Cortex of kidney (tissue), 1 donor: ENCODE data around the gene ANGPTL8.

Experiments used
- DNase-seq: peaks from one replicate; lab custom pipeline; 2025; lab: John Stamatoyannopoulos, UW

The ANGPTL8 gene

GRCh38 chr19:11236324-11237301 lies 2.8 kb upstream of the ANGPTL8 start:
- DNase-seq = no peak

- no peak for DNase-seq
Measured at GRCh38 chr19:11237321-11237720, 2.1 kb upstream of the ANGPTL8 start.

DNA sequence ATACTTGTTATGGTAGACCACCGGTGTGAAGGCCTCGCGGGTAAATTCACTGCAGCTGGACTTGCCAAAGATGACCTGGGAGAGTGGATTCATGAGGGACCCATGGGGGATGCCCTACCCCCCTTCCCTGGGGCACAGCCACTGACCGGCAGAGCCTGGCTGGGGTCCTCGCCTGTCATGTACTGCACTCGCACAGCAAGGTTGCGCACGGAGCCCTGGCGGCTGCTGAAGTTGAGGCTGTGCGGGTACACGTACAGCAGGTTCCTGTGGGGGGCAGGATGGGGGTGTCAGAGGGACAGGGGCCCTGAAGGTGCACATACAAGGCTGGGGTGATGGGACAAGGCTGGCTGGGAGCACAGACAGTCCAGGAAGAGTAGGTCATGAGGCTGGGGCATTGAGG lies 1.4 kb upstream of the ANGPTL8 start:
- DNase-seq = no peak

- DNase-seq = no peak
Measured at GRCh38 chr19:11238781-11239376, 540 bp upstream of the ANGPTL8 start.

DNA sequence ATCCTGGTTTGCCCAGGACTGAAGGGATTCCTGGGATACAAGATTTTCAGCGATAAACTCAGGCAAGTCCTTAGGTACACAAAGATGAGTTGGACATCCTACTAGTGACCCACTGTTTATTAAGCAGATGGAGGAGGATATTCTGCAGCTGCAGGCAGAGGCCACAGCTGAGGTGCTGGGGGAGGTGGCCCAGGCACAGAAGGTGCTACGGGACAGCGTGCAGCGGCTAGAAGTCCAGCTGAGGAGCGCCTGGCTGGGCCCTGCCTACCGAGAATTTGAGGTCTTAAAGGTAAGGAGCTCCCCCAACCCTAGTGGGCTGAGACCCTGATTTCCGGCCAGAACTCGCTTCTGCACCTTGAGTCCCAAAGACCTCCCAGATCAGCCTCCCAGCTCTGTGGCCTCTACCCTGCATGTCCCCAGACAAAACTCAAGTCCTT lies 607 bp downstream of the ANGPTL8 start:
- no peak for DNase-seq

- DNase-seq = no peak
Measured at GRCh38 chr19:11242025-11242424, 2.6 kb downstream of the ANGPTL8 start.

GRCh38 chr19:11242864-11243797 lies 3.7 kb downstream of the ANGPTL8 start:
- no peak for DNase-seq

DNA sequence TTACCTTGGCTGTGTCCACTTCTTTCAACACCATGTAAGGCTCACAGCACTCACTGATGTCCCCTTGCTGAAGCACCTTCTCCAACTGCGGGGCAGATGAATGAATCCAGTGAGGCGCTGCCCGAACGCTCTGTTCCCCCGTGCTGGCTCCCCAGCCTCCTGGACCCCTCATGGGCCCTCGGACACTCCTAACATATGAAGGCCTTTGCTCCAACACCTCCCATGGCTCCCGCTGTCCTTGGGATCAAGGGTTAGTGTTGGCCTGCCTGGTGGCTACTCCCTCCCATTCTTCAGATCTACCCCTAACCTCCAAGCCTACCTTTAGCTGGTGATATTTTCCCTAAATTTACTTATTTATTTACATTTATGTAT lies 4.4 kb downstream of the ANGPTL8 start:
- DNase-seq = no peak

DNA sequence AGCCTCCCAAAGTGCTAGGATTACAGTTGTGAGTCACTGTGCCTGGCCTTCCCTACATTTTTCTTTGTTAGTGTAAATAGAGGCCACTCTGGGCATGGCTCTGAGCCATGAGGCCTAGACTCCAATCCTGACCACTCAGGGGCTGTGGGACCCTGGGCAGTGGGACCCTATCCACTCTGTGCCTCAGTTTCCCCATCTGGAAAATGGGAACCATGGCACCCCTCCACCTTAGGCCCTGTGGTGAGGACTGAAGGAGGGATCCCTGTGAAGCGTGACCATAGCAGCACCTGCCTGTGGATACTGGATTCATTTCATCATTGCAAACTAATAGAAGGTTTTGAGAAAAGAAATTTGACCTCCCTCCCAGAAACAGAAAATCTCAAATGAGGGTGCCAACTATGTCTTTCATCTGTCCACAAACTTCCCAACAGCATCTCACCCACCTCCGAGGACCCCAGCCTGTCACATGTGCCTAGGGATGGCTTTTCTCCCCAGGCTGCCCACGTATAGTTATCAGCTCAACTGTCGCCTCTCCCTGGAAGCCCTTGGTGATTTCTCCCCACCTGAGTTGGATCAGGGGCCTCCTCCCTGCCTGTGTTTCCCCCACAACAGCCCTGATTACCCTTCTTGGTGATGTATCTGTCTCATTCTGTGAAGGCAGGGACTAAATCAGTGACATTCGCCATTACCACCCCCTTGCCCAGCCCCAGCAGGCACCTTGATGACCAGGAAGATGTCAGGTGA lies 5.6 kb downstream of the ANGPTL8 start:
- DNase-seq = no peak

DNA sequence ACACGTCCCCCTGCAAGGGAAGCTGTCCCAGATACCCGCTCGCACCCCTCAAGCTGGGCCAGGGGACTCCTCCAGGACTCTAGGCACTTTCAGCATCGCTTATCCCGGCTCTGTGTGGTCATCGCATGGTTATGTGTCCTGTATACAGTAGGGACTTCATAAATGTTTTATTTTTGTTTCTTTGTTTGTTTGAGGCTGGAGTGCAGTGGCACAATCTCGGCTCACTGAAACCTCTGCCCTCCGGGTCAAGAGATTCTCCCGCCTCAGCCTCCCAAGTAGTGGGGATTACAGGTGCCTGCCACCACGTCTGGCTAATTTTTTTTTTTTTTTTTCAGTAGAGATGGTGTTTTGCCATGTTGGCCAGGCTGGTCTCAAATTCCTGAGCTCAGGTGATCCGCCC lies 7.5 kb downstream of the ANGPTL8 start:
- DNase-seq = no peak

DNA sequence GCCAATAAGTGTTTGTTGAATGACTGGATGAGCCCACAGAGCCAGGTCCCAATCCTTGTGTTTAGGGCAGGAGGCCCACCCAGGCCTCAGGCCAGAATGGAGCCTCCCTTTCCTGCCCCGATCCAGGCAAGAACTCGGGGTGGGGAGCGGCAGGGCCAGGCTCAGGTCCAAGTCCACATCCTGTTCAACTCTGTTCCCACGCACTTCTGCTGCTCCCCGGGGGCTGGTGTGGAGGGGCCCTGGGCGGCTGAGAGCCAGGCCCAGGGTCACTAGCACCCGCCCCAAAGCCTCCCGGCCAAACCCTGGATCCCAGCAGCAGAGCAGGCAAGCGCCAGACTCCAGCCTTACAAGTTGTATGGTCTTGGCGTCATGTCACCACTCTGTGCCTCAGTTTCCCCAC lies 8.0 kb downstream of the ANGPTL8 start:
- no peak for DNase-seq

GRCh38 chr19:11247934-11248333 lies 8.5 kb downstream of the ANGPTL8 start:
- no peak for DNase-seq

DNA sequence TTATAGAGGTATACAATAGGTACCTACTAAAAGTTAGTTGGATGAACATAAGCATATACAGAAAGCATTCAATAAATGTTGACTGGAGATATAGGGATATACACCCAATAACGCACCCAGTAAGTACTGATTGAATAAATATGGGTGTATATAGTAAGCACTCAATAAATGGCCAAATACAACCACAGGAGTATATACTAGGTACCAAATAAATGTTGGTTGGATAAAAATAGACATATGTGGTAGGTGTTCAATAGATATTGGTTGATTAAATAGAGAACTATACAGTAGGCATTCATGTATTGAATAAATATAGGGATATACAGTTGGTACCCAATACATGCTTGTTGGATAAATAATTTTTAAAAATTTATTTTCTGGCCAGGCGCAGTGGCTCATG lies 9.4 kb downstream of the ANGPTL8 start:
- no peak for DNase-seq

DNA sequence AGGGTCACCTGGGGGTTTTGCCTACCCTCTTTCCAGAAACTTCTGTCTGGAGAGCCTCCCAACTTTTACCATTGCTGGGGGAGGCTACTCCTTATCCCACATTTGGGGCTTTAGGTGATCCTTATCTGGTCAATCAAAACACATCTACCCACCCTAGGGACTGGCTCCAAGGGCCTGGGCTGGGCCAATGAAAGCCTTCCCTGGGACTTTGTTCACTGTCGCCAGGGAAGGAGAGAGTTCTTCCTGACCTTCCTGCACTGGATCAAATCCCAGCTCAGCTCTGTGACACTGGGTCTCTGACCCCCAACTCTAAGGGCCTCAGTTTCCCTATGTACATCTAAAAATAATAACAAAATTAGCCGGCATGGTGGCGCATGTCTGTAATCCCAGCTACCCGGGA lies 11.8 kb downstream of the ANGPTL8 start:
- DNase-seq = no peak

DNA sequence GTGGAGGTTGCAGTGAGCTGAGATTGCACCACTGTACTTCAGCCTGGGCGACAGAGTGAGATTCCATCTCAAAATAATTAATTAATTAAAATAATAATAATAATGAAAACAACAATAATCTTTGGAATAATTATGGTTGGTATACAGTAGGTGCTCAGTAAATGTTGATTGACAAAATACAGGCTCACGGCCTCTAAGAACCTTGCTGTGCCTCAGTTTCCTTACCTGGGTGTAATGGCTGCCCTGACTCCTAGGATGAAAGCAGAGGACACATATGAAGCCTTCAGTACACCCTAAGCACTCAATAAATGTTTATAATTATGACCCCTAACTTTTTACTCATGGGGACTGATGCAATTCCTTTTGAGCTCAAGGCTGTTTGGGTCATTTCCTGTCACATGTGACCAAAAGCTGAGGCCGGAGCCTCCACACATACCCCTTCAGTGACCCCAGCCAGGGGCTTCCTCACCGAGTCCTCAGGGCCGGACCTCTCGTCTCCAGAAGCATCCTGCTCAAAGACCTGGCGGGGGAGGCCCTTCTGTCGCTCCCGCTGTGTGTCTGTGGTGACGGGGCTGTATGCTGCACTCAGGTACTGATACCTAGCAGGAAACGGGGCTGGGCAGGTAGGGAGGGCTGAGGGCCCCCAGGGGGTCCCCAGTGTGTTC lies 12.4 kb downstream of the ANGPTL8 start:
- DNase-seq = no peak

DNA sequence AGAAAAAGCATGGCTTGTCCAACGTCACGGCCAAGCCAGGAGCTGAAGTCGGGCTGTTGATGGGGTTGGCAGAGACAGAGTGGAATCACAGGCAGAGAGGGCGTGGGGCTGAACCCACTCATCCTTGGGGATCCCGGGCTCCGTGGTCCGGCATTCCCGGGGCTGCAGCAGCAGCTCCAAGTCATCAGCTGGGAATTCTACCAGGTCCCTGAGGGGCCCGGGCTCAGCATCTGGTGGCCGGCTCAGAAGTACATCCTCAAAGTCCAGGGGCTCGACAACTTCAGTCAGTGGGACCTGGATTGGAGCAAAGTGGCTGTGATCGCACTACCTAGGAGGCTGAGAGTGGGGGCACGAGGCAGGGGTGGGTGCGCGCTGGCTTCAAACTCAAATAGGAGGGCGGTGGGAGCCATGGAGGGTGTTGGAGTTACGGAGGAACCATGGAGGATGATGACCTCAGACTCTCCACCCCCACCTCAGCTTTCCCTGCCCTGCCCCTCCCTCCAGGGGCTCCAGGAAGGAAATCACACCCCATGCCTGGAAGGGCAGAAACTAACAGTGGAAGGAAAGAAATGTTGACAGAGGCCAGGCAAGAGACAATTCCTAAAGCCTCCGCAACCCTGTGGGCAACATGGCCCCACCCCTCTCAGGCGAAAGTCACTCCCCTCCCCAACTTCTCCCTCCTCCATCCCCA lies 13.4 kb downstream of the ANGPTL8 start:
- DNase-seq = no peak

DNA sequence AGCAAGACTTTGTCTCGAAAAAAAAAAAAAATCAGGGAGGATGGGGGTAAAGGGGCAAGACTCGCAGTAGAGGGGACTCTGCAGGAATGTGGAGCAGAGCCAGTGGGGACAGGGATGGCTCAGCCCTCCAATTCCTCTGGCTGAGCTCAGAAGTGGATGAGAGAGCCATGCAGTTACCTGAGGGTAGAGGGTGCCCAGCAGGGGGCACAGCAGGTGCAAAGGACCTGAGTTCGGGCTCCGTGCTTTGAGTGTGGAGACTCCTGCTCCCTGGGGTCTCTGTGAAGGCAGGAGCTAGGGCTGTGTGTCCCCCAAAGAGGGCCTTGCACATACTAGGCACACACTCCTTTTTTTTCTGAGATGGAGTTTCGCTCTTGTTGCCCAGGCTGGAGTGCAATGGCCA lies 15.2 kb downstream of the ANGPTL8 start:
- DNase-seq = no peak

GRCh38 chr19:11256189-11256588 lies 16.8 kb downstream of the ANGPTL8 start:
- DNase-seq = no peak

DNA sequence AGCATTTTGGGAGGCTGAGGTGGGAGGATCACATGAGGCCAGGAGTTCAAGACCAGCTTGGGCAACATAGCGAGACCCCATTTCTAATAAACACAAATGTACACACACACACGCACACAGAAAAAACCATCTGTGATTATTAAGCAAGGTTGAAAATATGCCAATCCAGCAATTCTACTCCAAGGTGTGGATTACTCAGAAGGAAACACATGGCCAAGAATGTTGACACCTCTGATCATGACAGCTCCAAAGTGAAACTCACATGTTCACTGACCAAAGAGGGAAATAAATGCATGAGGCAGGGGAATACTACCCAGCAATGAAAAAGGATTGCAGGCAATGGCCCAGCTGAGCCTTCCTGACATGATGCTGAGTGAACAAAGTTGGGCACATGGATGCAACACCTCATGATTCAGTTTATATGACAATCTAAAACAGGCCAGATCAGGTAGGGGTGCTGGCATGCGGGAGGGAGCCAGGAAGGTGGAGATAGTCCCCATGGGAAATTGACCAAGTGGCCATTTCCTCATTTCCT lies 18.5 kb downstream of the ANGPTL8 start:
- DNase-seq = no peak

- DNase-seq = no peak
Measured at GRCh38 chr19:11260996-11261395, 21.6 kb downstream of the ANGPTL8 start.
